Skeletal muscle tissue (tissue), 4 donors: ENCODE measurements around the gene THSD4. TPM values are rescaled to one million over a fixed set of nuclear protein-coding genes. Genes with fewer than 3 reads are reported as not detected.

ENCODE experiments used
- H3K27ac ChIP-seq: one replicate; pipeline ENCODE4 v1.7.0; 2013; ENCODE audit warnings: mild to moderate bottlenecking, low read depth, low read length, inconsistent platforms
- H3K27me3 ChIP-seq, 3 donors: one replicate each; pipeline ENCODE4 v1.7.0; 2013; ENCODE audit warnings: low read length in 3 of 3; ENCODE audit not compliant: control insufficient read depth in 3 of 3, insufficient read depth in 3 of 3
- H3K36me3 ChIP-seq, 3 donors: one replicate each; pipeline ENCODE4 v1.7.0; 2013; ENCODE audit warnings: low read length in 3 of 3; ENCODE audit not compliant: control insufficient read depth in 3 of 3, insufficient read depth in 3 of 3
- H3K4me1 ChIP-seq, 3 donors: one replicate each; pipeline ENCODE4 v1.7.0; 2013; ENCODE audit warnings: low read length in 3 of 3, mild to moderate bottlenecking in 3 of 3; ENCODE audit not compliant: control insufficient read depth in 3 of 3, insufficient read depth in 3 of 3
- H3K4me3 ChIP-seq, 3 donors: one replicate each; pipeline ENCODE4 v1.7.0; 2013; ENCODE audit warnings: low read length in 3 of 3
- H3K9ac ChIP-seq, 3 donors: one replicate each; pipeline ENCODE4 v1.7.0; 2013; ENCODE audit warnings: low read length in 3 of 3, mild to moderate bottlenecking in 3 of 3, moderate library complexity in 2 of 3, low read depth in 1 of 3
- H3K9me3 ChIP-seq, 3 donors: one replicate each; pipeline ENCODE4 v1.7.0; 2013; ENCODE audit warnings: low read length in 3 of 3; ENCODE audit not compliant: control insufficient read depth in 3 of 3
- total RNA-seq: library from RNA; depleted of rRNA; stranded (reverse); fragments of >200 nt; gene quantifications from one replicate; pipeline ENCODE4 v1.2.3, GENCODE V29; 2014
- donor health status: Osteomylitis.

The THSD4 gene
- total RNA-seq, 1 donor from 2014 or later, result 15.7 TPM

GRCh38 chr15:71588746-71589145, 473.5 kb downstream of the THSD4 start:
- Histone ChIP-seq H3K27me3 (no peaks in the 10 kb centered on the region), H3K4me3 (no peak overlapping the region), H3K9ac (no peak overlapping the region), H3K9me3 (peaks cover 0 to 8% (median 2%) of the 10 kb centered on the region in 3 donors), H3K36me3 (no peaks in the 10 kb centered on the region), H3K4me1 (no peaks in the 10 kb centered on the region), H3K27ac (no peak overlapping the region)

- no peaks in the 10 kb centered on the region for H3K27me3 ChIP-seq
- H3K36me3 ChIP-seq, result no peaks in the 10 kb centered on the region
- H3K4me3 ChIP-seq, result no peak overlapping the region
- H3K27ac ChIP-seq, result no peak overlapping the region
- H3K9me3 ChIP-seq, result peaks cover 0 to 3% (median 0%) of the 10 kb centered on the region in 3 donors
- H3K4me1 ChIP-seq, result no peaks in the 10 kb centered on the region
- no peak overlapping the region for H3K9ac ChIP-seq
Observed at GRCh38 chr15:71591057-71591456, 475.8 kb downstream of the THSD4 start.

- Histone ChIP-seq H3K36me3 (no peaks in the 10 kb centered on the region), H3K4me3 (no peak overlapping the region), H3K9ac (no peak overlapping the region), H3K4me1 (peaks cover 4 to 7% (median 6%) of the 10 kb centered on the region in 3 donors), H3K27me3 (no peaks in the 10 kb centered on the region), H3K9me3 (no peaks in the 10 kb centered on the region), H3K27ac (no peak overlapping the region)
Observed at GRCh38 chr15:71592203-71592602, 476.9 kb downstream of the THSD4 start.

- H3K36me3 ChIP-seq, result no peaks in the 10 kb centered on the region
- H3K4me3 ChIP-seq, result no peak overlapping the region
- no peaks in the 10 kb centered on the region for H3K27me3 ChIP-seq
- H3K9ac ChIP-seq, result no peak overlapping the region
- peaks cover 16 to 25% (median 17%) of the 10 kb centered on the region in 3 donors for H3K4me1 ChIP-seq
- H3K9me3 ChIP-seq, result no peaks in the 10 kb centered on the region
- H3K27ac ChIP-seq, result peak overlapping the region; percentile 51
Observed at GRCh38 chr15:71595846-71596553, 480.7 kb downstream of the THSD4 start.

- H3K9ac ChIP-seq, result no peak overlapping the region
- peak overlapping the region; percentile 51 for H3K27ac ChIP-seq
- H3K4me1 ChIP-seq, result peaks cover 16 to 25% (median 17%) of the 10 kb centered on the region in 3 donors
- H3K4me3 ChIP-seq, result no peak overlapping the region
- no peaks in the 10 kb centered on the region for H3K36me3 ChIP-seq
- no peaks in the 10 kb centered on the region for H3K27me3 ChIP-seq
- no peaks in the 10 kb centered on the region for H3K9me3 ChIP-seq
Observed at GRCh38 chr15:71596672-71597071, 481.4 kb downstream of the THSD4 start.

- no peaks in the 10 kb centered on the region for H3K9me3 ChIP-seq
- no peaks in the 10 kb centered on the region for H3K36me3 ChIP-seq
- no peaks in the 10 kb centered on the region for H3K27me3 ChIP-seq
- peak overlapping the region; percentile 51 for H3K27ac ChIP-seq
- no peak overlapping the region for H3K9ac ChIP-seq
- H3K4me3 ChIP-seq, result no peak overlapping the region
- H3K4me1 ChIP-seq, result peaks cover 16 to 25% (median 17%) of the 10 kb centered on the region in 3 donors
Observed at GRCh38 chr15:71597126-71597525, 481.9 kb downstream of the THSD4 start.

GRCh38 chr15:71597637-71598036, 482.4 kb downstream of the THSD4 start:
- Histone ChIP-seq H3K9me3 (no peaks in the 10 kb centered on the region), H3K4me3 (no peak overlapping the region), H3K27me3 (no peaks in the 10 kb centered on the region), H3K27ac (no peak overlapping the region), H3K36me3 (no peaks in the 10 kb centered on the region), H3K4me1 (peaks cover 16 to 25% (median 17%) of the 10 kb centered on the region in 3 donors), H3K9ac (no peak overlapping the region)

GRCh38 chr15:71598741-71599140, 483.5 kb downstream of the THSD4 start:
- Histone ChIP-seq H3K4me3 (no peak overlapping the region), H3K27ac (no peak overlapping the region), H3K9me3 (no peaks in the 10 kb centered on the region), H3K27me3 (no peaks in the 10 kb centered on the region), H3K9ac (no peak overlapping the region), H3K36me3 (no peaks in the 10 kb centered on the region), H3K4me1 (peaks cover 16 to 25% (median 17%) of the 10 kb centered on the region in 3 donors)

- no peaks in the 10 kb centered on the region for H3K36me3 ChIP-seq
- no peak overlapping the region for H3K4me3 ChIP-seq
- no peaks in the 10 kb centered on the region for H3K27me3 ChIP-seq
- no peak overlapping the region for H3K27ac ChIP-seq
- H3K9me3 ChIP-seq, result no peaks in the 10 kb centered on the region
- H3K9ac ChIP-seq, result no peak overlapping the region
- peaks cover 16 to 25% (median 17%) of the 10 kb centered on the region in 3 donors for H3K4me1 ChIP-seq
Observed at GRCh38 chr15:71599418-71600151, 484.3 kb downstream of the THSD4 start.

- Histone ChIP-seq H3K9me3 (no peaks in the 10 kb centered on the region), H3K9ac (no peak overlapping the region), H3K27ac (no peak overlapping the region), H3K4me3 (no peak overlapping the region), H3K27me3 (no peaks in the 10 kb centered on the region), H3K36me3 (no peaks in the 10 kb centered on the region), H3K4me1 (peaks cover 16 to 25% (median 17%) of the 10 kb centered on the region in 3 donors)
Observed at GRCh38 chr15:71600237-71600636, 485.0 kb downstream of the THSD4 start.
